NB4 (cell line): ENCODE data around the gene GPC1.

Experiments used
- DNase-seq: peaks from one replicate; pipeline ENCODE4 v3.0.0; 2010; ENCODE audit warnings: low read depth
- H3K4me3 ChIP-seq: one replicate; pipeline ENCODE4 v1.5.1; 2011; ENCODE audit warnings: mild to moderate bottlenecking, low read depth, low read length, moderate library complexity
- MYC ChIP-seq: IDR thresholded peaks from 2 replicates; pipeline ENCODE4 v1.6.1; 2011; ENCODE audit warnings: low read depth, low read length
- POLR2A ChIP-seq: IDR thresholded peaks from 2 replicates; pipeline ENCODE4 v1.6.1; 2011; ENCODE audit warnings: mild to moderate bottlenecking; ENCODE audit not compliant: insufficient read length; ENCODE audit errors: extremely low read depth
- TF ChIP-seq, protein P1 (sequence below): IDR thresholded peaks from one replicate; pipeline ENCODE4 v1.5.1; 2012; ENCODE audit warnings: low read depth, low read length
- TF ChIP-seq, protein P2 (sequence below): IDR thresholded peaks from 2 replicates; pipeline ENCODE4 v1.6.1; 2011; ENCODE audit warnings: low read depth, low read length

The GPC1 gene

DNA sequence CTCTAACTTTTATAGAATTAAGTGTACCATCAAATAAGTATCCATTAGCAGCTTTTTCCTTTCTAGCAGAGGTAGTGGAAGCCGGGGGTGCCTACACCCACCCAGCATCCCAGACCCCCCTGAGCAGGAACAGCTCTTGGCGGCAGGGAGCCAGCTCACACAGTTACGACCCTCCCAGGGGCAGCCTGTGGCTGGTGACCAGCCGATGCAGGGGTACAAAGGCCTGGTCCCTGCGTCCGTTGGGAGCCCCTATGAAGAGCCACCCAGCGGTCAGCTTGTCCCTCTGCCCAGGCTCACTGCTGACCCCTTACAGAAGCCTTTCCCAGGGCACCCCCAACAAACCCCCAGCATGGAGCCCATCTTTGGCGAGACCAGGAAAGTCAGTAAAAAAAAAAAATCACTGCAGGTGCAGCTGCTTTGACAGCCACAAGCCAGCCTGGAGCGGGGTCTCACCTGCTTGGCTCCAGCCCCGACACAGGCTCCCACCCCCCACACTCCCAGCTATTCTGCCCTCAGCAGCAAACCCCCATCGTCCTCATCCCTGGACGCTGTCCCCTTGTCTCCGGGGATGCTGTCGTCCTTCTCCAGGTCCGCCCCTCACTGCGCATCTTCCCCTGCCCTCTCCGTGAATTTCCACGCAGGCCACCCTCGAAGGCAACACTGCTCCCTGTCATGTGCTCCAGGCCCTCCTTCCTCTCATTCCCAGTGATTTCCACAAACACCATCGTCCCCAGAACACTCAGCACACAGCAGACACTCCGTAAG is 43.1 kb downstream of the GPC1 start:
- TF ChIP-seq, protein P1, sequence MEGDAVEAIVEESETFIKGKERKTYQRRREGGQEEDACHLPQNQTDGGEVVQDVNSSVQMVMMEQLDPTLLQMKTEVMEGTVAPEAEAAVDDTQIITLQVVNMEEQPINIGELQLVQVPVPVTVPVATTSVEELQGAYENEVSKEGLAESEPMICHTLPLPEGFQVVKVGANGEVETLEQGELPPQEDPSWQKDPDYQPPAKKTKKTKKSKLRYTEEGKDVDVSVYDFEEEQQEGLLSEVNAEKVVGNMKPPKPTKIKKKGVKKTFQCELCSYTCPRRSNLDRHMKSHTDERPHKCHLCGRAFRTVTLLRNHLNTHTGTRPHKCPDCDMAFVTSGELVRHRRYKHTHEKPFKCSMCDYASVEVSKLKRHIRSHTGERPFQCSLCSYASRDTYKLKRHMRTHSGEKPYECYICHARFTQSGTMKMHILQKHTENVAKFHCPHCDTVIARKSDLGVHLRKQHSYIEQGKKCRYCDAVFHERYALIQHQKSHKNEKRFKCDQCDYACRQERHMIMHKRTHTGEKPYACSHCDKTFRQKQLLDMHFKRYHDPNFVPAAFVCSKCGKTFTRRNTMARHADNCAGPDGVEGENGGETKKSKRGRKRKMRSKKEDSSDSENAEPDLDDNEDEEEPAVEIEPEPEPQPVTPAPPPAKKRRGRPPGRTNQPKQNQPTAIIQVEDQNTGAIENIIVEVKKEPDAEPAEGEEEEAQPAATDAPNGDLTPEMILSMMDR, result no peak
- TF ChIP-seq, protein P2, sequence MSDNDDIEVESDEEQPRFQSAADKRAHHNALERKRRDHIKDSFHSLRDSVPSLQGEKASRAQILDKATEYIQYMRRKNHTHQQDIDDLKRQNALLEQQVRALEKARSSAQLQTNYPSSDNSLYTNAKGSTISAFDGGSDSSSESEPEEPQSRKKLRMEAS, result no peak
- TF ChIP-seq POLR2A, result no peak
- TF ChIP-seq MYC, result no peak
- H3K4me3 ChIP-seq, result no peak overlapping the region
- no peak for DNase-seq

DNA sequence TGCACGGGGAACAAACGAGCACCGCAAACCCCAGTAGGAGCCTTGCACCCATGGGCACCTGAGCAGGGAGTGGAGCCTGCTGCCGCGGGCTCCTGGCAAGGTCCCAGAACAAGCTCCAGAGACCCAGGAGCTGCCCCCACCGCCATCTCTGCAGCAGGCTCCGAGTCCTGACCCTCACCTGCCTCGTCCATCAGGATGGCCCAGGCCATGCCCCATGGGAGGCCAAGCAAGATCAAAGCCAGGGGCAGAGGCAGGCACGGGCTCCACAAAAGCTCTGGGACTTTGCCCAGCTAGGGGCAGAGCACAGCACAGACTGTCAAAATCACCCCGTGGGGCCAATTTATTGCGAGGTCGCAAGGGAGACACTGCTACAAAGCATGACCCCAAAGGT is 43.6 kb downstream of the GPC1 start:
- no peak for DNase-seq
- H3K4me3 ChIP-seq, result no peak overlapping the region
- TF ChIP-seq POLR2A, result no peak
- TF ChIP-seq MYC, result no peak
- TF ChIP-seq, protein P2, result no peak
- TF ChIP-seq, protein P1, result no peak

DNA sequence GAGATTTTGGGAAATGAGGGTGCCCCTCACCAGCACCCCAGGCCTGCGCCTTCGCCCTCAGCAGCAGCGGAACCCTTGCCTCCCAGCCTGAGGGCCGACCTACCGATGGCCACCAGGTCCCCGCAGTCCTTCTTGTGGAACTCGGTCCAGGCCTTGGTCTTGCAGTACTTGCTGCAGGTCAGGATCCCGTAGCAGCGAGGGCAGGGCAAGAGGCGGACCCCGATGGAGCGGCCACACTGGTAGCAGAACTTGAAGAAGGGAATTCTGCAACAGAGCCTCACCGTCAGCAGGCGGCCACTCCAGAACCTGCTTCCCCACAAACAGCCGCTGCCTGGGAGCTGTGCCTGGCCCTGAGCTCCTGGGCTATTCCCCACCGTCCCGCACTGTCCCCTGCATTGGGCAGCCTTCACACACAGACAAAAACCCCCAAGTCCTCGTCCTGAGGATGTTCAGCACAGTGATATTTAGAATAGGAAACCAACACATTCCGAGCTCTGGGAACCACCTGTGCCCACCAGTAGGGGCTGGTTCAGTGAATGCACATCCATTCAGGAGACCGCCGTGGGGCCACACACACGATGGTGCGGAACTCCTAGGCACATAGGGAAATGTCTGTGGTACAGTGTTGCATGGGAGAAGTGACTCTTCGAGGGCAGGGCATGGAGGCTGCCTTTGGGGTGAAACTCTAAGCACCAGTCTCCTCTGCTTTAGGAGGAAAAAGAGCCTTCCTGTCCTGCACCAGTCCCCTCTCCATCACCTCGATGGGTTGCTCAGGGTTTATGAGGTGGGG is 45.6 kb downstream of the GPC1 start:
- H3K4me3 ChIP-seq, result no peak overlapping the region
- DNase-seq, result no peak
- TF ChIP-seq POLR2A, result no peak
- no peak for TF ChIP-seq MYC
- TF ChIP-seq, protein P1, result no peak
- TF ChIP-seq, protein P2, result no peak

DNA sequence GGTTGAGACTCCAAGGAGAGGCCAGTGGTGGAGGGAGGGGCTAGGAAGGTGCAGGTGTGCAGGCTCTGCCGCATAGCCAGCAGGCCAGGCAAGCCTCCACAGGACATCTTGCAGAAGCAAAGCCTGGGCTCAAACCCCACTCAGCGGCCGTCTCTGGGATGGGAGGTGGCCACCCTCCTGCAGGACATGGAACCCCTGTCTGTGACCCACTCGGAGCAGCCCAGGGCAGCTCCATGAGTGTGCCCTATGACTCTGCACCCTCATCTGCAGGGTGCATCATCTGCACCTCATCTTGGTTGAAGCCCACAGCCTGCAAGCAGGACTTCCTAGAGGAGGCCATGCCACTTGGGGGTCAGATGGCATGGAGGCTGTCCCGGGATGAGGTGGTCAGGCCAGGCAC is 46.3 kb downstream of the GPC1 start:
- no peak overlapping the region for H3K4me3 ChIP-seq
- TF ChIP-seq, protein P2, result no peak
- DNase-seq, result no peak

DNA sequence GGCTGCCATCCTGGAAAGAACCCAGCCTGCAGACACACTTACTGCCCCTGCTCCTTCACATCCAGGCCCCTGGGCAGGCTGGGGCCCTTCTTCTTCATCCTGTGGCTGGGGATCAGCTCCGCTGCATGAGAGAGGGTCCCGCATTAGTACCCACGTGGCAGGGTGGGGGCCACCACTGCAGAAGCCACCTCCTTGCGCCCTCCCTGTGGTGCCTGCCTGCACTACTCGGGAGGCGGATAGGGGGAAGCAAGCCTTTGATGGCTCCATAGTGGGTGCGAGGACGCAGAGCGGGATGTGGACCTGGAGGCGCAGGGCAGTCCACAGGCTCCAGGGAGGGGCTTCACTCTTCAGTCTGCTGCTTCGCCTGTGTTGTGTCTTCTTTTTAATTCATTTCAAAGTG is 46.7 kb downstream of the GPC1 start:
- no peak overlapping the region for H3K4me3 ChIP-seq
- no peak for DNase-seq
- TF ChIP-seq POLR2A, result no peak
- TF ChIP-seq MYC, result no peak
- TF ChIP-seq, protein P2, result no peak
- TF ChIP-seq, protein P1, result no peak

DNA sequence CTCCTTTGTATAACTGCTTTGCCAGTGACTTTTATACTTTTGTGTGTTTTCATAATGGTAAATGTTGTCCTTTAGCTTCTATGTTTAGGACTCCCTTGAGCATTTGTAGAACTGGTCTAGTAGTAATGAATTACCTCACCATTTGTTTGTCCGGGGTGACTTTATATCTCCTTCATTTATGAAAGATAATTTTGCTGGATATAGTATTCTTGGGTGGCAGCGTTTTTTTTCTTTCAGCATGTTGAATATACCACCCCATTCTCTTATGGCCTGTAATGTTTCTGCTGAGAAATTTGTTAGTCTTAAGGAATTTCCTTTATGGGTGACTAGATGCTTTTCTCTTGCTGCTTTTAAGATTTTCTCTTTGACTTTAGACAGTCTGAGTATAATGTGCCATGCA is 56.0 kb downstream of the GPC1 start:
- no peak for TF ChIP-seq MYC
- TF ChIP-seq, protein P1, result no peak
- TF ChIP-seq, protein P2, result no peak
- no peak for TF ChIP-seq POLR2A
- no peak for DNase-seq
- no peak overlapping the region for H3K4me3 ChIP-seq
